ENCODE measurements around the gene SMIM36.

SMIM36 gene

GRCh38 chr17:55458287-55458900 is 52.9 kb downstream of the SMIM36 start:
- no peaks in the 10 kb centered on the region for H3K4me1 ChIP-seq
- no peaks in the 10 kb centered on the region for H3K36me3 ChIP-seq
- no peak for TF ChIP-seq CTCF (IDR thresholded peaks at IDR 0.05)
- H3K9me3 ChIP-seq = no peaks in the 10 kb centered on the region
- no peak overlapping the region for H3K27ac ChIP-seq
- intact Hi-C loops (cut with DNase I; ENCODE audit: low total_unique reads) = no loop called here
- H3K4me3 ChIP-seq = no peak overlapping the region
- H3K27me3 ChIP-seq = peaks cover 0 to 2% of the 10 kb centered on the region in 2 donors
- no peak for DNase-seq

- Histone ChIP-seq H3K27ac (no peak overlapping the region), H3K36me3 (no peaks in the 10 kb centered on the region), H3K4me1 (no peaks in the 10 kb centered on the region), H3K27me3 (peaks cover 0 to 2% of the 10 kb centered on the region in 2 donors), H3K9me3 (no peaks in the 10 kb centered on the region), H3K4me3 (no peak overlapping the region)
- no peak for DNase-seq
- intact Hi-C loops (cut with DNase I; ENCODE audit: low total_unique reads) = no loop called here
- no peak for TF ChIP-seq CTCF (IDR thresholded peaks at IDR 0.05)
Observed at GRCh38 chr17:55456307-55457240, 54.7 kb downstream of the SMIM36 start.

- Histone ChIP-seq H3K4me3 (no peak overlapping the region), H3K36me3 (no peaks in the 10 kb centered on the region), H3K4me1 (no peaks in the 10 kb centered on the region), H3K27me3 (peaks cover 0 to 2% of the 10 kb centered on the region in 2 donors), H3K9me3 (no peaks in the 10 kb centered on the region), H3K27ac (no peak overlapping the region)
- no peak for DNase-seq
- intact Hi-C loops (cut with DNase I; ENCODE audit: low total_unique reads) = no loop called here
- TF ChIP-seq CTCF (IDR thresholded peaks at IDR 0.05) = no peak
Observed at GRCh38 chr17:55454906-55455474, 56.3 kb downstream of the SMIM36 start.

- Histone ChIP-seq H3K4me1 (no peaks in the 10 kb centered on the region), H3K9me3 (no peaks in the 10 kb centered on the region), H3K4me3 (no peak overlapping the region), H3K27me3 (peaks cover 0 to 2% of the 10 kb centered on the region in 2 donors), H3K27ac (no peak overlapping the region), H3K36me3 (no peaks in the 10 kb centered on the region)
- DNase-seq = peak in 1 of 2 donors; percentile 26
- TF ChIP-seq CTCF (IDR thresholded peaks at IDR 0.05) = no peak
- intact Hi-C loops (cut with DNase I; ENCODE audit: low total_unique reads) = no loop called here
Observed at GRCh38 chr17:55453839-55454557, 57.3 kb downstream of the SMIM36 start.

GRCh38 chr17:55452139-55452790 is 59.0 kb downstream of the SMIM36 start:
- intact Hi-C loops (cut with DNase I; ENCODE audit: low total_unique reads) = no loop called here
- Histone ChIP-seq H3K4me3 (no peak overlapping the region), H3K27ac (no peak overlapping the region), H3K4me1 (no peaks in the 10 kb centered on the region), H3K36me3 (no peaks in the 10 kb centered on the region), H3K9me3 (no peaks in the 10 kb centered on the region), H3K27me3 (peaks cover 0 to 2% of the 10 kb centered on the region in 2 donors)
- peak in 1 of 2 donors; percentile 53 for DNase-seq
- TF ChIP-seq CTCF (IDR thresholded peaks at IDR 0.05) = no peak
